GM12878 (cell line): ENCODE measurements around the gene ARSI. TPM values are rescaled to one million over a fixed set of nuclear protein-coding genes. Genes with fewer than 3 reads are reported as not detected.

Source experiments
- ATAC-seq: fragments of 200-7000 bp; cut with Tn5 transposase; 3 replicates; pipeline ENCODE4 v1.9.1; 2020; ENCODE audit warnings: mild to moderate bottlenecking, moderate library complexity
- BruUV-seq: library from RNA; stranded (reverse); fragments of 400-500 nt; replicated peaks from 2 replicates; lab custom pipeline; 2021; lab: Mats Ljungman, UMichigan
- CTCF ChIA-PET: fragments of 300-600 bp; sonication (Branson Sonifier 250); formaldehyde crosslinking; extraction: SDS; loops from one replicate; lab custom pipeline; 2021; ENCODE audit warnings: inconsistent platforms; lab: Yijun Ruan, JAX
- POLR2A ChIA-PET: fragments of 350-600 bp; formaldehyde crosslinking; extraction: SDS; loops from one replicate; lab custom pipeline; 2021; ENCODE audit warnings: inconsistent platforms; lab: Charles Lee
- RAD21 ChIA-PET: fragments of 300-600 bp; sonication (Branson Sonifier 250); formaldehyde crosslinking; loops from one replicate; lab custom pipeline; 2023; ENCODE audit warnings: antibody characterized with exemption; ENCODE audit not compliant: unreplicated experiment; lab: Charles Lee
- SMC1A ChIA-PET: fragments of 300-600 bp; sonication (Branson Sonifier 250); formaldehyde crosslinking; loops from one replicate; lab custom pipeline; 2023; ENCODE audit not compliant: unreplicated experiment, uncharacterized antibody; lab: Charles Lee
- DNase-seq: peaks from one replicate; pipeline ENCODE4 v3.0.0-alpha.2; 2011; ENCODE audit warnings: low read depth, low spot score
- FAIRE-seq: peaks from 3 replicates; lab custom pipeline; 2011; peaks lifted over from hg19 to GRCh38; lab: Jason Lieb, UNC
- H2AFZ ChIP-seq: 2 replicates; pipeline ENCODE4 v1.6.0; 2011; ENCODE audit warnings: low read depth, low read length, control low read depth; ENCODE audit not compliant: control insufficient read depth
- H3K27ac ChIP-seq: 2 replicates; pipeline ENCODE4 v1.5.1; 2011; ENCODE audit warnings: control low read depth; ENCODE audit not compliant: control insufficient read depth, insufficient read depth
- H3K27me3 ChIP-seq, 2 experiments: replicated peaks in 1 of 2; 2 replicates each; pipeline versions ENCODE4 v1.6.0 to v1.6.1; 2011; ENCODE audit warnings: low read length in 1 of 2; ENCODE audit not compliant: control insufficient read depth in 2 of 2, insufficient read depth in 2 of 2
- H3K36me3 ChIP-seq, 2 experiments: 2 replicates each; pipeline ENCODE4 v1.5.1; 2011; ENCODE audit warnings: low read length in 1 of 2; ENCODE audit not compliant: control insufficient read depth in 2 of 2, insufficient read depth in 2 of 2
- H3K4me1 ChIP-seq: 2 replicates; pipeline ENCODE4 v1.6.1; 2011; ENCODE audit warnings: mild to moderate bottlenecking, low read length, moderate library complexity, mixed read lengths; ENCODE audit not compliant: control insufficient read depth, insufficient read depth
- H3K4me2 ChIP-seq: 2 replicates; pipeline ENCODE4 v1.6.0; 2011; ENCODE audit warnings: control low read depth; ENCODE audit not compliant: control insufficient read depth, insufficient read depth
- H3K4me3 ChIP-seq: fragments of 200-600 bp; sonication (generic); 2 replicates; pipeline ENCODE4 v1.5.1; 2016
- H3K79me2 ChIP-seq: 2 replicates; pipeline ENCODE4 v1.6.0; 2011; ENCODE audit warnings: low read length; ENCODE audit not compliant: control insufficient read depth, insufficient read depth
- H3K9ac ChIP-seq: 2 replicates; pipeline ENCODE4 v1.8.0; 2011; ENCODE audit warnings: low read length, control low read depth, mixed read lengths; ENCODE audit not compliant: control insufficient read depth, insufficient read depth
- H3K9me3 ChIP-seq: replicated peaks from 3 replicates; pipeline ENCODE4 v1.5.1; 2011; ENCODE audit warnings: mild to moderate bottlenecking, low read length; ENCODE audit not compliant: control insufficient read depth, insufficient read depth
- H4K20me1 ChIP-seq: 2 replicates; pipeline ENCODE4 v1.6.0; 2011; ENCODE audit not compliant: control insufficient read depth, insufficient read depth
- ASH2L ChIP-seq: fragments of 300-600, 200-600 bp; sonication (generic); IDR thresholded peaks from 2 replicates; pipeline ENCODE4 v1.6.1; 2017; ENCODE audit warnings: low read depth, mild to moderate bottlenecking, borderline replicate concordance
- ATF7 ChIP-seq: fragments of 450-650 bp; IDR thresholded peaks from 2 replicates; pipeline ENCODE4 v1.6.1; 2016; ENCODE audit warnings: low read depth, mild to moderate bottlenecking
- BRCA1 ChIP-seq: IDR thresholded peaks from 2 replicates; pipeline ENCODE4 v1.6.1; 2011; ENCODE audit warnings: low read depth, low read length, improper control_type of control experiment
- DPF2 ChIP-seq: fragments of 450-650 bp; IDR thresholded peaks from 2 replicates; pipeline ENCODE4 v1.6.1; 2017; ENCODE audit warnings: mild to moderate bottlenecking
- EZH2 ChIP-seq: IDR thresholded peaks from 2 replicates; pipeline ENCODE4 v1.6.1; 2012; ENCODE audit warnings: low read depth, mild to moderate bottlenecking, control low read depth, inconsistent platforms, low read length, borderline replicate concordance; ENCODE audit not compliant: control insufficient read depth
- NRF1 ChIP-seq: conservative IDR thresholded peaks from 2 replicates; pipeline ENCODE4 v1.6.1; 2011; ENCODE audit warnings: mild to moderate bottlenecking, low read depth, low read length, improper control_type of control experiment
- SREBF1 ChIP-seq: IDR thresholded peaks from 2 replicates; pipeline ENCODE4 v1.6.1; 2012; ENCODE audit warnings: mild to moderate bottlenecking, low read length
- SUPT20H ChIP-seq: IDR thresholded peaks from 2 replicates; pipeline ENCODE4 v1.6.1; 2011; ENCODE audit warnings: low read depth, mild to moderate bottlenecking, low read length, moderate library complexity, borderline replicate concordance; ENCODE audit not compliant: control insufficient read depth
- TCF12 ChIP-seq: IDR thresholded peaks from 2 replicates; pipeline ENCODE4 v1.6.1; 2011; ENCODE audit warnings: low read depth, mild to moderate bottlenecking, low read length
- ZBED1 ChIP-seq: IDR thresholded peaks from 2 replicates; pipeline ENCODE4 v1.6.1; 2016; ENCODE audit warnings: borderline replicate concordance
- WGBS: methylation state at CpG from one replicate; pipeline ENCODE4 v1.1.6; 2016; ENCODE audit warnings: low lambda C conversion rate; ENCODE audit not compliant: insufficient replicate concordance, insufficient coverage; ENCODE audit errors: missing lambda C conversion rate; 5-methylcytosine and 5-hydroxymethylcytosine counted together
- in situ Hi-C: fragments of 300-500 bp; cut with MboI; formaldehyde crosslinking; loops from 9 replicates; pipeline ENCODE4 v1.14.3; 2018; ENCODE audit warnings: mixed read lengths
- intact Hi-C: fragments of 100-400 bp; cut with micrococcal nuclease; formaldehyde crosslinking; loops from one replicate; pipeline ENCODE4 v1.14.2; 2022; ENCODE audit not compliant: unreplicated experiment
- polyA plus RNA-seq, 11 experiments: library from polyadenylated mRNA; depleted of rRNA in 4 of 11; unstranded in 6 of 11; stranded (reverse) in 5 of 11; fragments of >200 nt; fragmentation: Nextera tagmentation in 4 of 11; fragmentation: Illumina TruSeq in 1 of 11; extraction: Ambion mirVana in 4 of 11; extraction: Trizol in 1 of 11; gene quantifications; 1 replicate in 1 of 11; 2 replicates in 10 of 11; pipeline versions ENCODE4 v1.2.1 to v1.2.3, GENCODE V29; 2011 to 2016; ENCODE audit warnings: inconsistent platforms in 2 of 11, missing spikeins in 2 of 11, low read depth in 1 of 11
- total RNA-seq, 4 experiments: library from RNA; depleted of rRNA in 3 of 4; stranded (reverse); fragments of >200 nt in 3 of 4; fragmentation: Illumina TruSeq in 1 of 4; extraction: Trizol in 1 of 4; gene quantifications; 2 replicates each; pipeline versions ENCODE4 v1.2.1 to v1.2.3, GENCODE V29; 2013 to 2021
- TF ChIP-seq, protein P1 (sequence below): fragments of 450-650 bp; IDR thresholded peaks from 2 replicates; pipeline ENCODE4 v1.6.1; 2014; ENCODE audit warnings: mild to moderate bottlenecking
- TF ChIP-seq, protein P2 (sequence below): fragments of 450-650 bp; IDR thresholded peaks from 2 replicates; pipeline ENCODE4 v1.6.1; 2017; ENCODE audit warnings: antibody characterized with exemption, mild to moderate bottlenecking, moderate library complexity
- TF ChIP-seq, protein P3 (sequence below): IDR thresholded peaks from 2 replicates; pipeline ENCODE4 v1.6.1; 2012; ENCODE audit warnings: low read length, inconsistent platforms
- TF ChIP-seq, protein P4 (sequence below): IDR thresholded peaks from 2 replicates; pipeline ENCODE4 v1.6.1; 2011; ENCODE audit warnings: borderline replicate concordance, low read depth, mild to moderate bottlenecking, moderate library complexity, low read length; ENCODE audit not compliant: insufficient read depth, poor library complexity, severe bottlenecking
- TF ChIP-seq, protein P5 (sequence below): fragments of 450-650 bp; IDR thresholded peaks from 2 replicates; pipeline ENCODE4 v1.6.1; 2016; ENCODE audit warnings: mild to moderate bottlenecking

The ARSI gene
- total and polyA plus RNA-seq, 10 of the 15 experiments (the other 5 are each of a cell fraction or from before 2014, with no cell fraction given), result not detected

DNA sequence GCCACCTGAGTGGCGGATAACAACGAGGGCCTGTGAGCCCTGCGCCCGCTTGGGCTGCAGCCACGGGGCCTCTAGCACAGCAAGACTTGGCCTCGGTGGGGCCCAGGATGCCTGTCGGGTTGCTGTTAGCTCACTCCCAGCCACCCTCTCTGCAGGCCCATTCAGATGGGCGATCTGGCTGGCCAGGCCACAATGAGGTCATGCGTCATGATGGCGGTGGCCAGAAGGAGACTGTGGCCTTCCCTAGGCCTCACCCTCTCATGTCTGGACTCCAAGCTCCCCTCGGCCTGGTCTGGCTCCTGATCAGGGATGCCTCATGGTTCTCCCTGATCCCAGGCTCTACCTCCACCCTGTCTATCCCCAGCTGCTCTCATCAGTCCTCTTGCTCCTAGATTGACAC is 35.8 kb upstream of the ARSI start (continued):
- TF ChIP-seq, protein P1, sequence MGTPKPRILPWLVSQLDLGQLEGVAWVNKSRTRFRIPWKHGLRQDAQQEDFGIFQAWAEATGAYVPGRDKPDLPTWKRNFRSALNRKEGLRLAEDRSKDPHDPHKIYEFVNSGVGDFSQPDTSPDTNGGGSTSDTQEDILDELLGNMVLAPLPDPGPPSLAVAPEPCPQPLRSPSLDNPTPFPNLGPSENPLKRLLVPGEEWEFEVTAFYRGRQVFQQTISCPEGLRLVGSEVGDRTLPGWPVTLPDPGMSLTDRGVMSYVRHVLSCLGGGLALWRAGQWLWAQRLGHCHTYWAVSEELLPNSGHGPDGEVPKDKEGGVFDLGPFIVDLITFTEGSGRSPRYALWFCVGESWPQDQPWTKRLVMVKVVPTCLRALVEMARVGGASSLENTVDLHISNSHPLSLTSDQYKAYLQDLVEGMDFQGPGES, result no peak
- TF ChIP-seq, protein P2, sequence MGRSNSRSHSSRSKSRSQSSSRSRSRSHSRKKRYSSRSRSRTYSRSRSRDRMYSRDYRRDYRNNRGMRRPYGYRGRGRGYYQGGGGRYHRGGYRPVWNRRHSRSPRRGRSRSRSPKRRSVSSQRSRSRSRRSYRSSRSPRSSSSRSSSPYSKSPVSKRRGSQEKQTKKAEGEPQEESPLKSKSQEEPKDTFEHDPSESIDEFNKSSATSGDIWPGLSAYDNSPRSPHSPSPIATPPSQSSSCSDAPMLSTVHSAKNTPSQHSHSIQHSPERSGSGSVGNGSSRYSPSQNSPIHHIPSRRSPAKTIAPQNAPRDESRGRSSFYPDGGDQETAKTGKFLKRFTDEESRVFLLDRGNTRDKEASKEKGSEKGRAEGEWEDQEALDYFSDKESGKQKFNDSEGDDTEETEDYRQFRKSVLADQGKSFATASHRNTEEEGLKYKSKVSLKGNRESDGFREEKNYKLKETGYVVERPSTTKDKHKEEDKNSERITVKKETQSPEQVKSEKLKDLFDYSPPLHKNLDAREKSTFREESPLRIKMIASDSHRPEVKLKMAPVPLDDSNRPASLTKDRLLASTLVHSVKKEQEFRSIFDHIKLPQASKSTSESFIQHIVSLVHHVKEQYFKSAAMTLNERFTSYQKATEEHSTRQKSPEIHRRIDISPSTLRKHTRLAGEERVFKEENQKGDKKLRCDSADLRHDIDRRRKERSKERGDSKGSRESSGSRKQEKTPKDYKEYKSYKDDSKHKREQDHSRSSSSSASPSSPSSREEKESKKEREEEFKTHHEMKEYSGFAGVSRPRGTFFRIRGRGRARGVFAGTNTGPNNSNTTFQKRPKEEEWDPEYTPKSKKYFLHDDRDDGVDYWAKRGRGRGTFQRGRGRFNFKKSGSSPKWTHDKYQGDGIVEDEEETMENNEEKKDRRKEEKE, result no peak

DNA sequence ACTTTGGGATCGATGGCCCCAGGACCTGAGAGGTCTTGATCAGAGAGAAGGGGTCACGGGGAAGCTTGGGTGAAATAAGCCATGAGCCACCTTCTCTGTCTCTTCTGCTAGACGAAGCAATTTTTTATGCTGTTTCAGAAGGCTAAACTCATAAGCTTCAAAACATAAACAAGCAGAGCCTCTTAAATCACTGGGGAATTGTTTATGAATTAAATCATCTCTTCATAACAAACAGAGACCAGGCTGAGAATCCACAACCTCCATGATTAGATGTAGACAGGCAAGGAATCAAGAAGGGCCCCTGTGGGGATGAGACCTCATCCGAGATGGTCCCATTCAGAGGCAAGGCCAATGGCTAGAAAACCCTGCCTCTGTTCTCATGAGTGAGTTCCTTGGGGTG is 33.1 kb upstream of the ARSI start:
- no peak overlapping the region for H3K27ac ChIP-seq
- ChIA-PET SMC1A (interaction anchor here (0.7 kb wide), 1 partner anchor 15 kb away, joined by 3 read pairs; no protein-coding TSS in a partner anchor), RAD21 (no interaction called here), POLR2A (interaction anchor here (1.3 kb wide), 1 partner anchor 16 kb away, joined by 3 read pairs; no protein-coding TSS in a partner anchor), CTCF (interaction anchor here (1.6 to 2.0 kb wide), 2 partner anchors 14 to 117 kb away, joined by 3 to 7 read pairs; no protein-coding TSS in a partner anchor)
- no peak overlapping the region for H3K9ac ChIP-seq
- H3K79me2 ChIP-seq, result no peaks in the 10 kb centered on the region
- FAIRE-seq, result no peak
- no TSS peak for BruUV-seq
- ATAC-seq, result no peak
- no peaks in the 10 kb centered on the region; the same call in 1 of the 2 replicates for H3K4me1 ChIP-seq
- DNase-seq, result no peak
- intact Hi-C loops (no loop called here), in situ Hi-C loops (no loop called here)
- H3K4me3 ChIP-seq, result no peak overlapping the region
- TF ChIP-seq BRCA1, result no peak
- TF ChIP-seq SUPT20H, result no peak
- no peak for TF ChIP-seq TCF12
- TF ChIP-seq ATF7, result no peak
- no peak for TF ChIP-seq ZBED1
- TF ChIP-seq, protein P3, sequence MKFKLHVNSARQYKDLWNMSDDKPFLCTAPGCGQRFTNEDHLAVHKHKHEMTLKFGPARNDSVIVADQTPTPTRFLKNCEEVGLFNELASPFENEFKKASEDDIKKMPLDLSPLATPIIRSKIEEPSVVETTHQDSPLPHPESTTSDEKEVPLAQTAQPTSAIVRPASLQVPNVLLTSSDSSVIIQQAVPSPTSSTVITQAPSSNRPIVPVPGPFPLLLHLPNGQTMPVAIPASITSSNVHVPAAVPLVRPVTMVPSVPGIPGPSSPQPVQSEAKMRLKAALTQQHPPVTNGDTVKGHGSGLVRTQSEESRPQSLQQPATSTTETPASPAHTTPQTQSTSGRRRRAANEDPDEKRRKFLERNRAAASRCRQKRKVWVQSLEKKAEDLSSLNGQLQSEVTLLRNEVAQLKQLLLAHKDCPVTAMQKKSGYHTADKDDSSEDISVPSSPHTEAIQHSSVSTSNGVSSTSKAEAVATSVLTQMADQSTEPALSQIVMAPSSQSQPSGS, result no peak
- TF ChIP-seq DPF2, result no peak
- TF ChIP-seq SREBF1, result no peak
- TF ChIP-seq EZH2, result no peak
- TF ChIP-seq, protein P4, sequence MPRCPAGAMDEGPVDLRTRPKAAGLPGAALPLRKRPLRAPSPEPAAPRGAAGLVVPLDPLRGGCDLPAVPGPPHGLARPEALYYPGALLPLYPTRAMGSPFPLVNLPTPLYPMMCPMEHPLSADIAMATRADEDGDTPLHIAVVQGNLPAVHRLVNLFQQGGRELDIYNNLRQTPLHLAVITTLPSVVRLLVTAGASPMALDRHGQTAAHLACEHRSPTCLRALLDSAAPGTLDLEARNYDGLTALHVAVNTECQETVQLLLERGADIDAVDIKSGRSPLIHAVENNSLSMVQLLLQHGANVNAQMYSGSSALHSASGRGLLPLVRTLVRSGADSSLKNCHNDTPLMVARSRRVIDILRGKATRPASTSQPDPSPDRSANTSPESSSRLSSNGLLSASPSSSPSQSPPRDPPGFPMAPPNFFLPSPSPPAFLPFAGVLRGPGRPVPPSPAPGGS, result no peak
- TF ChIP-seq ASH2L, result no peak
- TF ChIP-seq NRF1, result no peak
- TF ChIP-seq, protein P5, sequence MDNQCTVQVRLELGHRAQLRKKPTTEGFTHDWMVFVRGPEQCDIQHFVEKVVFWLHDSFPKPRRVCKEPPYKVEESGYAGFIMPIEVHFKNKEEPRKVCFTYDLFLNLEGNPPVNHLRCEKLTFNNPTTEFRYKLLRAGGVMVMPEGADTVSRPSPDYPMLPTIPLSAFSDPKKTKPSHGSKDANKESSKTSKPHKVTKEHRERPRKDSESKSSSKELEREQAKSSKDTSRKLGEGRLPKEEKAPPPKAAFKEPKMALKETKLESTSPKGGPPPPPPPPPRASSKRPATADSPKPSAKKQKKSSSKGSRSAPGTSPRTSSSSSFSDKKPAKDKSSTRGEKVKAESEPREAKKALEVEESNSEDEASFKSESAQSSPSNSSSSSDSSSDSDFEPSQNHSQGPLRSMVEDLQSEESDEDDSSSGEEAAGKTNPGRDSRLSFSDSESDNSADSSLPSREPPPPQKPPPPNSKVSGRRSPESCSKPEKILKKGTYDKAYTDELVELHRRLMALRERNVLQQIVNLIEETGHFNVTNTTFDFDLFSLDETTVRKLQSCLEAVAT, result no peak
- H3K27me3 ChIP-seq, result no peaks in the 10 kb centered on the region
- no peaks in the 10 kb centered on the region for H4K20me1 ChIP-seq
- H3K4me2 ChIP-seq, result no peak overlapping the region
- no peak overlapping the region for H2AFZ ChIP-seq
- H3K9me3 ChIP-seq, result no peaks in the 10 kb centered on the region
- 32% methylated on average over 4 of the region's 4 CpGs for WGBS
- H3K36me3 ChIP-seq, result no peaks in the 10 kb centered on the region
